Lower leg skin (tissue), 3 donors: ENCODE measurements around the gene NIPAL3.

Source experiments
- POLR2A ChIP-seq, 2 donors: fragments of 450-650 bp; IDR thresholded peaks; one replicate each; pipeline ENCODE4 v1.6.1; 2016 to 2017; ENCODE audit warnings: antibody characterized with exemption in 2 of 2, mild to moderate bottlenecking in 1 of 2, moderate library complexity in 1 of 2
- TF ChIP-seq, protein P1 (sequence below), 3 donors: fragments of 450-650 bp; IDR thresholded peaks; one replicate each; pipeline ENCODE4 v1.5.1; 2016; ENCODE audit warnings: antibody characterized with exemption in 3 of 3, mild to moderate bottlenecking in 3 of 3, moderate library complexity in 2 of 3

DNA sequence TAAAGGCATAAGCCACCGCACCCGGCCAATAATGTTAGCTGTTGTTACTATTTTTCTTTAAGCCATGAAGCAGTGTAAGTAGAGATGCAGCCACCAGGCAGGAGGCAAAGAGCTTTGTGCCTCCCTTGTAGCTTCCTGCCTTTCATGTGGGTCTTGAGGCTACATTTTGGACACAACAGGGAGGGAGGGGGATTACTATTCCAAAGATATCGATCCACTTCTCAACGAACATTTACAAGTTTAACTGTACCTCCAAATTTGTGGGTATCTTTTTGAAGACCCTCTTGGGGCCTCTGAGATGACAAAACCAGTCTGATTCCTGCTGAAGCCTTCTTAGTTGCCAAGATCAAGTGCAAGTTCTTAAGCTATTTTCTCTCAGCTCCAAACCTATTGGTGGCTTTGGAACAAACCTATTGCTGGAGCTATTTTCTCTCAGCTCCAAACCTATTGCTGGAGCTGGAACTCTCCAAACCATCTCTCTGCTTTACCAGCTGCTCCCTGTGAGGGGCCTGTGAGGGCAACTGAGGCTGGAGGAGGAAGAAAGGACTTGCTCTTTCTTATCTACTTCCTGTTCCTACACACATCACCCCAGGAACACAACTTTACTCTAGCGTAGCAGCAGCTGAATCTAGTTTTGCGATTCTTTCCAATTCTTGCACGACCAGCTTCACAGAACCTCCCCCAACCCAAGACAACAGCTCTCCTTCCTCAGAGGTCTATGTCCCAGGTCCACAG is 70.9 kb downstream of the NIPAL3 start:
- no peak for TF ChIP-seq POLR2A (IDR thresholded peaks at IDR 0.05)
- TF ChIP-seq, protein P1, sequence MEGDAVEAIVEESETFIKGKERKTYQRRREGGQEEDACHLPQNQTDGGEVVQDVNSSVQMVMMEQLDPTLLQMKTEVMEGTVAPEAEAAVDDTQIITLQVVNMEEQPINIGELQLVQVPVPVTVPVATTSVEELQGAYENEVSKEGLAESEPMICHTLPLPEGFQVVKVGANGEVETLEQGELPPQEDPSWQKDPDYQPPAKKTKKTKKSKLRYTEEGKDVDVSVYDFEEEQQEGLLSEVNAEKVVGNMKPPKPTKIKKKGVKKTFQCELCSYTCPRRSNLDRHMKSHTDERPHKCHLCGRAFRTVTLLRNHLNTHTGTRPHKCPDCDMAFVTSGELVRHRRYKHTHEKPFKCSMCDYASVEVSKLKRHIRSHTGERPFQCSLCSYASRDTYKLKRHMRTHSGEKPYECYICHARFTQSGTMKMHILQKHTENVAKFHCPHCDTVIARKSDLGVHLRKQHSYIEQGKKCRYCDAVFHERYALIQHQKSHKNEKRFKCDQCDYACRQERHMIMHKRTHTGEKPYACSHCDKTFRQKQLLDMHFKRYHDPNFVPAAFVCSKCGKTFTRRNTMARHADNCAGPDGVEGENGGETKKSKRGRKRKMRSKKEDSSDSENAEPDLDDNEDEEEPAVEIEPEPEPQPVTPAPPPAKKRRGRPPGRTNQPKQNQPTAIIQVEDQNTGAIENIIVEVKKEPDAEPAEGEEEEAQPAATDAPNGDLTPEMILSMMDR (IDR thresholded peaks at IDR 0.05): no peak
